ENCODE results near the gene REV3L.

- no peak for TF ChIP-seq CTCF (IDR thresholded peaks at IDR 0.05; ENCODE audit: insufficient read depth, low read length, poor library complexity, severe bottlenecking)
- TF ChIP-seq EZH2phosphoT487 (conservative IDR thresholded peaks at IDR 0.05; ENCODE audit: low read length): no peak
Measured at GRCh38 chr6:111471958-111472357, 11.1 kb downstream of the REV3L start.

Data from SU-DHL-6 (cell line).